Neural progenitor cell (in vitro differentiated cells): ENCODE results near the gene ZNF423.

Experiments used
- EZH2 ChIP-seq: fragments of 200-600 bp; sonication (generic); IDR thresholded peaks from 2 replicates; pipeline ENCODE4 v1.6.1; 2017; ENCODE audit warnings: antibody characterized with exemption, mild to moderate bottlenecking, moderate library complexity
- EZH2phosphoT487 ChIP-seq: fragments of 200-600 bp; sonication (generic); IDR thresholded peaks from 2 replicates; pipeline ENCODE4 v1.6.1; 2017; ENCODE audit warnings: antibody characterized with exemption
- TF ChIP-seq, protein P1 (sequence below): fragments of 200-600 bp; sonication (generic); IDR thresholded peaks from 2 replicates; pipeline ENCODE4 v1.5.1; 2017; ENCODE audit warnings: antibody characterized with exemption, mild to moderate bottlenecking

DNA sequence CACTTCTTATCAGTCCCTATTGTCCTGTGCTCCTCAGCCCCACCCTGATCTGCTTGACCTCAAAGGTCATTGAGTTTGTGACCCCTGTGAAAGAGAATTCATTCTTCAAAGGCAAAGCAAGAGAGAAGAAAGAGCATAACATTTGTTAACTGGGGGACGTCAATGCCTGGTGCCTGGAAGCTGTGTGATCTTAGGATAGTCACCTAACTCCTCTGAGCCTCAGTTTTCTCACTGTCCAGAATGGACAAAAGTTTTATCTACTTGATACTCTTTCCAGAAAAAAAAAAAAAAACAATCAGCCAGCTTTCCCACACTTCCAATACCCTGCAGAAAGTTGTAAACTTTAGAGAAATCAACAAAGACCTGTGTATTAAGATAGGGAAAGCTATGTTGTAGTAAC is 309.2 kb downstream of the ZNF423 start:
- TF ChIP-seq, protein P1, sequence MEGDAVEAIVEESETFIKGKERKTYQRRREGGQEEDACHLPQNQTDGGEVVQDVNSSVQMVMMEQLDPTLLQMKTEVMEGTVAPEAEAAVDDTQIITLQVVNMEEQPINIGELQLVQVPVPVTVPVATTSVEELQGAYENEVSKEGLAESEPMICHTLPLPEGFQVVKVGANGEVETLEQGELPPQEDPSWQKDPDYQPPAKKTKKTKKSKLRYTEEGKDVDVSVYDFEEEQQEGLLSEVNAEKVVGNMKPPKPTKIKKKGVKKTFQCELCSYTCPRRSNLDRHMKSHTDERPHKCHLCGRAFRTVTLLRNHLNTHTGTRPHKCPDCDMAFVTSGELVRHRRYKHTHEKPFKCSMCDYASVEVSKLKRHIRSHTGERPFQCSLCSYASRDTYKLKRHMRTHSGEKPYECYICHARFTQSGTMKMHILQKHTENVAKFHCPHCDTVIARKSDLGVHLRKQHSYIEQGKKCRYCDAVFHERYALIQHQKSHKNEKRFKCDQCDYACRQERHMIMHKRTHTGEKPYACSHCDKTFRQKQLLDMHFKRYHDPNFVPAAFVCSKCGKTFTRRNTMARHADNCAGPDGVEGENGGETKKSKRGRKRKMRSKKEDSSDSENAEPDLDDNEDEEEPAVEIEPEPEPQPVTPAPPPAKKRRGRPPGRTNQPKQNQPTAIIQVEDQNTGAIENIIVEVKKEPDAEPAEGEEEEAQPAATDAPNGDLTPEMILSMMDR = no peak
- TF ChIP-seq EZH2phosphoT487 = no peak
- no peak for TF ChIP-seq EZH2
